ENCODE results near the gene TIMM8A.

DNA sequence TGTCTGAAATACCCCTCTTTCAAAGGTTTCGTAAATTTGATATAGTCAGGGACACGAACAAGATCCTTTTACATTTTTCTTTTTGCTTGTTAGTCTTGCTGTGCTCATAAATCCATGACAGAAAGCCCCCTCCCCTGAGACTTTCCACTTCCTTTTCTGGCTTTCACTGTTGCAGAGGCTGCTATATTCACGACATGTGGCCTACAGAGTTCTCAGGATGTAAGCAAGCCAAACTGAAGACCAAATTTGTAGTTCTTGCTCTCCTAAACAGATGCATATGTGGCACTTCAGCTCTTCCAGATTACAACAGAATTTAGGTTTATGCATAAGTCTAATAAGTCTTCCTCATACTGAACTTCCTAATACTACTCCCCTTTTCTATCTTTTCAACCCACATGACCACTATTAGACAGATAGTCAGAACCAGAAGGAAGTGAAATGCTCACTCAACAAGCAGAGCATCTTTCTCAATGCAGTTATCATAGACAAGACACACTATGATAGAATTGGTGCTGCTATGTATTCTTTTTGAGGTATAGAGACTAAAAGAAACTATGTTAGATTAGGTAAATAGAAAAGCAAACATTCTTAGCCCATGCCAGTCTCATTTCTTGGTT is 22.5 kb upstream of the TIMM8A start:
- TF ChIP-seq, protein P1, sequence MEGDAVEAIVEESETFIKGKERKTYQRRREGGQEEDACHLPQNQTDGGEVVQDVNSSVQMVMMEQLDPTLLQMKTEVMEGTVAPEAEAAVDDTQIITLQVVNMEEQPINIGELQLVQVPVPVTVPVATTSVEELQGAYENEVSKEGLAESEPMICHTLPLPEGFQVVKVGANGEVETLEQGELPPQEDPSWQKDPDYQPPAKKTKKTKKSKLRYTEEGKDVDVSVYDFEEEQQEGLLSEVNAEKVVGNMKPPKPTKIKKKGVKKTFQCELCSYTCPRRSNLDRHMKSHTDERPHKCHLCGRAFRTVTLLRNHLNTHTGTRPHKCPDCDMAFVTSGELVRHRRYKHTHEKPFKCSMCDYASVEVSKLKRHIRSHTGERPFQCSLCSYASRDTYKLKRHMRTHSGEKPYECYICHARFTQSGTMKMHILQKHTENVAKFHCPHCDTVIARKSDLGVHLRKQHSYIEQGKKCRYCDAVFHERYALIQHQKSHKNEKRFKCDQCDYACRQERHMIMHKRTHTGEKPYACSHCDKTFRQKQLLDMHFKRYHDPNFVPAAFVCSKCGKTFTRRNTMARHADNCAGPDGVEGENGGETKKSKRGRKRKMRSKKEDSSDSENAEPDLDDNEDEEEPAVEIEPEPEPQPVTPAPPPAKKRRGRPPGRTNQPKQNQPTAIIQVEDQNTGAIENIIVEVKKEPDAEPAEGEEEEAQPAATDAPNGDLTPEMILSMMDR (IDR thresholded peaks at IDR 0.05): no peak
- TF ChIP-seq POLR2A (IDR thresholded peaks at IDR 0.05): no peak
- TF ChIP-seq POLR2AphosphoS5 (IDR thresholded peaks at IDR 0.05): no peak

All from prostate gland (tissue), 2 donors.